Measurements from ENCODE around the gene WDR45.
"Not testable (repeated sequence)": the region's sequence is repeated elsewhere in the genome, so short reads cannot be mapped to it uniquely, and the experiment has no call there.

WDR45 gene

DNA sequence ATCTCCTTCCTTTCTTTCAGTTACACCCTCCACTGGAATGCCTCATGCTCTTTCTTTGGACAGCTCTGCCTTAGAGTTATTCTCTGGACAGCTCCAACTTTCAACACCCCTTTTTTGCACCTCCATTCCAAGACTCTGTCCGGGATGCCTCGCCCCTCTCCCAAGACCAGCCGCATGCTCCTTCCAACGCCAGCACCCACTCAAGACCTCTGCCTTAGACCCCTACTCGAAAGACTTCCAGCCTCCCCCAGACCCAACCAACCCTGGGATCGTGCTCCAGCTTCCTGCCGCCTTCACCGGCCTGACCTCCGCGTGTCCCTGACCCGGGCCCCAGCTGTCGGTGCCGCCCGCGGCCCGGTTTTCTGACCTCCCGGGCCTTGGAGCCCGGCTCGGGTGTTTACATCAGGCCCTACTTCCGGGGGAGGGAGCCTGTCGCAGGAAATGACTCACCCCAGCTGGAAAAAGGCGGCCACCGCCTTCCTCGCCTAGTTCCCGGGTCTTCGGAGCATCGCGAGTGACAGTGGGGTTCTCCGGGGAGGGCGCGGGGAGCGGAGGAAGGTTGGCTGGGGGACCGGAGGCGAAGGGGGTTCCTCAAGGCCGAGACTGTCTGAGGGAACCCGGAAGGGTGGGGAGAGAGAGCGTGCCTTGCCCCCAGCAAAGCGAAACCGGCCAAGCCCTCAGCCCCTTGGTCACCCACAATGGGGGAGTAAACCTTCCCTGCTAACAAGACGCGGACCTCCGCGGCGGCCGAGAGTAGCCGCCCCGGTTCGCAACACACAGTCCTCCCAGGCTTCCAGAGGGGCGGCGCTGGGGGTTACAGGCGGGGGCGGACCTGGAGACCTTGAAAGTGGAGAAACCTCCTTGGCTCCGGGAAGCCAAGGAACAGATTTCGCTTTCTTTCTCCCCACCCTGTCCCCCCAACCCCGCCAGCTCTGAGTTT lies at the start of gene WDR45:
Gene WDR45, minus strand, starts transcription at position 399 of the 940 bp plus-strand sequence. CDS start 1,792 bp downstream, outside the sequence.
- Histone ChIP-seq H2AFZ (peak within 1 kb of the TSS; percentile 81), H3K4me2 (ENCODE audit: low read length) (peak within 1 kb of the TSS; percentile 77), H3K4me3 (ENCODE audit: low read depth, low read length) (peak within 1 kb of the TSS; percentile 89), H3K4me1 (no peaks in the 10 kb centered on the region), H3K9ac (peak within 1 kb of the TSS; percentile 23), H3K9me3 (ENCODE audit: control insufficient read depth, low read length) (no peaks in the 10 kb centered on the region), H3K27ac (peak within 1 kb of the TSS; percentile 91), H3K27me3 (ENCODE audit: control insufficient read depth, insufficient read depth, low read length) (no peaks in the 10 kb centered on the region), H3K36me3 (ENCODE audit: control insufficient read depth, insufficient read depth, low read length) (no peaks in the 10 kb centered on the region), H3K79me2 (no peaks in the 10 kb centered on the region)
- TF ChIP-seq, protein P1, sequence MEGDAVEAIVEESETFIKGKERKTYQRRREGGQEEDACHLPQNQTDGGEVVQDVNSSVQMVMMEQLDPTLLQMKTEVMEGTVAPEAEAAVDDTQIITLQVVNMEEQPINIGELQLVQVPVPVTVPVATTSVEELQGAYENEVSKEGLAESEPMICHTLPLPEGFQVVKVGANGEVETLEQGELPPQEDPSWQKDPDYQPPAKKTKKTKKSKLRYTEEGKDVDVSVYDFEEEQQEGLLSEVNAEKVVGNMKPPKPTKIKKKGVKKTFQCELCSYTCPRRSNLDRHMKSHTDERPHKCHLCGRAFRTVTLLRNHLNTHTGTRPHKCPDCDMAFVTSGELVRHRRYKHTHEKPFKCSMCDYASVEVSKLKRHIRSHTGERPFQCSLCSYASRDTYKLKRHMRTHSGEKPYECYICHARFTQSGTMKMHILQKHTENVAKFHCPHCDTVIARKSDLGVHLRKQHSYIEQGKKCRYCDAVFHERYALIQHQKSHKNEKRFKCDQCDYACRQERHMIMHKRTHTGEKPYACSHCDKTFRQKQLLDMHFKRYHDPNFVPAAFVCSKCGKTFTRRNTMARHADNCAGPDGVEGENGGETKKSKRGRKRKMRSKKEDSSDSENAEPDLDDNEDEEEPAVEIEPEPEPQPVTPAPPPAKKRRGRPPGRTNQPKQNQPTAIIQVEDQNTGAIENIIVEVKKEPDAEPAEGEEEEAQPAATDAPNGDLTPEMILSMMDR (IDR thresholded peaks at IDR 0.05), result no peak

DNA sequence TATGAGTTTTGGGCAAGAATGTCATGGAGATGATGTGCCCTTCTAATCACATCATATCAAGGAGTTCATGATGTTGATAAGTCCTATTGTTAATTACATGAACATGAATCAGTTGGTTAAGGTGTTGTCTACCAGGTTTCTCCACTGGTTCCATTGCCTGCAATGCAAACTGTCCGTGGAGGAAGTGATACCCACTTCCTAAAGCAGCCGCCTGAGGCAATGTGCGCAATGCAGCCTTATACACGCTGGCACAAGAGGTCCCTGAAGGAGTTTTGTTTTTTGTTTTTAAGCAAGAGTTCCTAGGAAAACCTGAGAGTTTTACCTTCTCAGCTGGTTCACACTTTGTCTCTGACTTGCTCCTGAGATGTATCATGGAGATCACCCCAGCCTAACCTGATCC lies 49.7 kb upstream of the WDR45 start:
- TF ChIP-seq, protein P1 (IDR thresholded peaks at IDR 0.05), result no peak
- Histone ChIP-seq H3K9me3 (ENCODE audit: control insufficient read depth, low read length) (no peaks in the 10 kb centered on the region), H3K36me3 (ENCODE audit: control insufficient read depth, insufficient read depth, low read length) (no peaks in the 10 kb centered on the region), H3K4me1 (no peaks in the 10 kb centered on the region), H3K4me3 (ENCODE audit: low read depth, low read length) (no peak overlapping the region), H3K27ac (no peak overlapping the region), H3K27me3 (ENCODE audit: control insufficient read depth, insufficient read depth, low read length) (no peaks in the 10 kb centered on the region), H3K4me2 (ENCODE audit: low read length) (no peak overlapping the region), H3K79me2 (no peaks in the 10 kb centered on the region), H2AFZ (no peak overlapping the region), H3K9ac (no peak overlapping the region)

DNA sequence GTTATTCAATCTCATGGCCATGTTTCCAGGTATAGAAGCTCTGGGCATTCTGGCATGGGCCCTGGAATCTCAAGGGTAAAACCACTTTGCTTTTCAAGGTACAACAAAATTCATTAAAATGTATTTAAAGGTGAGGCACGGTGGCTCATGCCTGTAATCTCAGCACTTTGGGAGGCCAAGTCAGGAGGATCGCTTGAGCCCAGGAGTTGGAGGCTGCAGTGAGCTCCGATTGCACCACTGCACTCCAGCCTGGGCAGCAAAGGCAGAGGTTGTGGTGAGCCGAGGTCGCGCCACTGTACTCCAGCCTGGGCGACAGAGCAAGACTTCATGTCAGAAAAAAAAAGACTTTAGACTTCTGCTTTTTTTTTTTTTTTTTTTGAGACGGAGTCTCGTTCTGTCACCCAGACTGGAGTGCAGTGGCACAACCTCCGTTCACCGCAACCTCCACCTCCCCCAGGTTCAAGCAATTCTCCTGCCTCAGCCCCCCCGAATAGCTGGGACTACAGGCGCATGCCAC lies 48.1 kb upstream of the WDR45 start:
- H3K79me2 ChIP-seq; H3K4me2 ChIP-seq (ENCODE audit: low read length); H3K9ac ChIP-seq; H3K27ac ChIP-seq; H3K4me1 ChIP-seq; H3K27me3 ChIP-seq (ENCODE audit: control insufficient read depth, insufficient read depth, low read length); H3K4me3 ChIP-seq (ENCODE audit: low read depth, low read length); H2AFZ ChIP-seq; H3K9me3 ChIP-seq (ENCODE audit: control insufficient read depth, low read length); H3K36me3 ChIP-seq (ENCODE audit: control insufficient read depth, insufficient read depth, low read length): not testable (repeated sequence)

DNA sequence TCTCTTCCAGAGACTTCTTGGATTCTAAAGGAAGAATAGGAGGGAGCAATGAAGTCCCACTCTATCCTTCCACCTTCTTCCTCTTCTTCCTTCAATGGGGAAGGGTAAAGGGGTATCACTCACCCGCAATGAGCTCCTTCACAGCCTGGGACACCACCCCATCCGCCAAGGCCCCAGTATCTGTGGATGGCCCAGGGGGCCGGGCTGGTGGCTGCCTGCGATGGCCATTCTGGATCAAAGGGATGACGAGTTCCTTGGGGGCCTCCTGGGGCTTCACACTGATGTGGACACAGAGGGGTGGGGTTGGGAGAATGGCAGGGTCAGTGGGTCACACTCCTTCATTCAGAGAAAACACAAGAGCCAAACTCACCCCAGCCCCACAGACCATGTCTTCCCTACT lies 42.8 kb upstream of the WDR45 start:
- Histone ChIP-seq H3K9ac (no peak overlapping the region), H3K27ac (no peak overlapping the region), H2AFZ (no peak overlapping the region), H3K4me2 (ENCODE audit: low read length) (peak overlapping the region; percentile 85), H3K79me2 (no peaks in the 10 kb centered on the region), H3K9me3 (ENCODE audit: control insufficient read depth, low read length) (no peaks in the 10 kb centered on the region), H3K36me3 (ENCODE audit: control insufficient read depth, insufficient read depth, low read length) (no peaks in the 10 kb centered on the region), H3K27me3 (ENCODE audit: control insufficient read depth, insufficient read depth, low read length) (no peaks in the 10 kb centered on the region), H3K4me3 (ENCODE audit: low read depth, low read length) (peak overlapping the region; percentile 83), H3K4me1 (no peaks in the 10 kb centered on the region)
- TF ChIP-seq, protein P1 (IDR thresholded peaks at IDR 0.05), result no peak

DNA sequence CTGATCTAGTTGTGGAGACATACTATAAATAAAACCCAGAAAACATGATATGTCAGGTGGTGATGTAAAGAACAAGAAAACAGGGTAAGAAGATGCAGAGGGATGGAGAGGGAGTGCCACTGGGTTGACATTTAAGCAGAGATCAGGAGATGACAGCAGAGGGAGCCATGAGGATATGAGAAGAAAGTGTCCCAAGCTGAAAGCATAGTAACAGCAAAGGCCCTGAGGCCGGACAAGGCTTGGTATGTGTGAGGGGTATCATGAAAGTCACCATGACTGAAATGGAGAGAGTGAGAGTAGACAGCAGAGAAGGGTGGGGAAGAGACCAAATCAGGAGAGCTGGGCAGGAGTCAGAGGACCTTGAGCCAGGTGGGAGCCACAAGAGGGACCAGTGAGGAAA lies 40.4 kb upstream of the WDR45 start:
- no peak overlapping the region for H3K27ac ChIP-seq
- no peak overlapping the region for H3K4me3 ChIP-seq (ENCODE audit: low read depth, low read length)
- TF ChIP-seq, protein P1 (IDR thresholded peaks at IDR 0.05), result no peak
- H3K27me3 ChIP-seq (ENCODE audit: control insufficient read depth, insufficient read depth, low read length), result no peaks in the 10 kb centered on the region
- no peak overlapping the region for H2AFZ ChIP-seq
- no peaks in the 10 kb centered on the region for H3K4me1 ChIP-seq
- no peak overlapping the region for H3K4me2 ChIP-seq (ENCODE audit: low read length)
- no peak overlapping the region for H3K9ac ChIP-seq
- no peaks in the 10 kb centered on the region for H3K36me3 ChIP-seq (ENCODE audit: control insufficient read depth, insufficient read depth, low read length)
- no peaks in the 10 kb centered on the region for H3K9me3 ChIP-seq (ENCODE audit: control insufficient read depth, low read length)
- H3K79me2 ChIP-seq, result no peaks in the 10 kb centered on the region
